GM12878 (cell line): ENCODE data around the gene CYP1A1. TPM values are rescaled to one million over a fixed set of nuclear protein-coding genes. Genes with fewer than 3 reads are reported as not detected.

Experiments used
- ATAC-seq: fragments of 200-7000 bp; cut with Tn5 transposase; 3 replicates; pipeline ENCODE4 v1.9.1; 2020; ENCODE audit warnings: mild to moderate bottlenecking, moderate library complexity
- BruUV-seq: library from RNA; stranded (reverse); fragments of 400-500 nt; replicated peaks from 2 replicates; lab custom pipeline; 2021; lab: Mats Ljungman, UMichigan
- CTCF ChIA-PET: fragments of 300-600 bp; sonication (Branson Sonifier 250); formaldehyde crosslinking; extraction: SDS; loops from one replicate; lab custom pipeline; 2021; ENCODE audit warnings: inconsistent platforms; lab: Yijun Ruan, JAX
- POLR2A ChIA-PET: fragments of 350-600 bp; formaldehyde crosslinking; extraction: SDS; loops from one replicate; lab custom pipeline; 2021; ENCODE audit warnings: inconsistent platforms; lab: Charles Lee
- RAD21 ChIA-PET: fragments of 300-600 bp; sonication (Branson Sonifier 250); formaldehyde crosslinking; loops from one replicate; lab custom pipeline; 2023; ENCODE audit warnings: antibody characterized with exemption; ENCODE audit not compliant: unreplicated experiment; lab: Charles Lee
- SMC1A ChIA-PET: fragments of 300-600 bp; sonication (Branson Sonifier 250); formaldehyde crosslinking; loops from one replicate; lab custom pipeline; 2023; ENCODE audit not compliant: unreplicated experiment, uncharacterized antibody; lab: Charles Lee
- DNase-seq: peaks from one replicate; pipeline ENCODE4 v3.0.0-alpha.2; 2011; ENCODE audit warnings: low read depth, low spot score
- FAIRE-seq: peaks from 3 replicates; lab custom pipeline; 2011; peaks lifted over from hg19 to GRCh38; lab: Jason Lieb, UNC
- H2AFZ ChIP-seq: 2 replicates; pipeline ENCODE4 v1.6.0; 2011; ENCODE audit warnings: low read depth, low read length, control low read depth; ENCODE audit not compliant: control insufficient read depth
- H3K27ac ChIP-seq: 2 replicates; pipeline ENCODE4 v1.5.1; 2011; ENCODE audit warnings: control low read depth; ENCODE audit not compliant: control insufficient read depth, insufficient read depth
- H3K27me3 ChIP-seq, 2 experiments: replicated peaks in 1 of 2; 2 replicates each; pipeline versions ENCODE4 v1.6.0 to v1.6.1; 2011; ENCODE audit warnings: low read length in 1 of 2; ENCODE audit not compliant: control insufficient read depth in 2 of 2, insufficient read depth in 2 of 2
- H3K36me3 ChIP-seq, 2 experiments: 2 replicates each; pipeline ENCODE4 v1.5.1; 2011; ENCODE audit warnings: low read length in 1 of 2; ENCODE audit not compliant: control insufficient read depth in 2 of 2, insufficient read depth in 2 of 2
- H3K4me1 ChIP-seq: 2 replicates; pipeline ENCODE4 v1.6.1; 2011; ENCODE audit warnings: mild to moderate bottlenecking, low read length, moderate library complexity, mixed read lengths; ENCODE audit not compliant: control insufficient read depth, insufficient read depth
- H3K4me2 ChIP-seq: 2 replicates; pipeline ENCODE4 v1.6.0; 2011; ENCODE audit warnings: control low read depth; ENCODE audit not compliant: control insufficient read depth, insufficient read depth
- H3K4me3 ChIP-seq: fragments of 200-600 bp; sonication (generic); 2 replicates; pipeline ENCODE4 v1.5.1; 2016
- H3K79me2 ChIP-seq: 2 replicates; pipeline ENCODE4 v1.6.0; 2011; ENCODE audit warnings: low read length; ENCODE audit not compliant: control insufficient read depth, insufficient read depth
- H3K9ac ChIP-seq: 2 replicates; pipeline ENCODE4 v1.8.0; 2011; ENCODE audit warnings: low read length, control low read depth, mixed read lengths; ENCODE audit not compliant: control insufficient read depth, insufficient read depth
- H3K9me3 ChIP-seq: replicated peaks from 3 replicates; pipeline ENCODE4 v1.5.1; 2011; ENCODE audit warnings: mild to moderate bottlenecking, low read length; ENCODE audit not compliant: control insufficient read depth, insufficient read depth
- H4K20me1 ChIP-seq: 2 replicates; pipeline ENCODE4 v1.6.0; 2011; ENCODE audit not compliant: control insufficient read depth, insufficient read depth
- ASH2L ChIP-seq: fragments of 300-600, 200-600 bp; sonication (generic); IDR thresholded peaks from 2 replicates; pipeline ENCODE4 v1.6.1; 2017; ENCODE audit warnings: low read depth, mild to moderate bottlenecking, borderline replicate concordance
- ATF3 ChIP-seq: IDR thresholded peaks from 2 replicates; pipeline ENCODE4 v1.6.1; 2011; ENCODE audit warnings: low read depth, mild to moderate bottlenecking, low read length, moderate library complexity, borderline replicate concordance; ENCODE audit errors: extremely low read depth
- CBFB ChIP-seq: IDR thresholded peaks from 2 replicates; pipeline ENCODE4 v1.6.1; 2016; ENCODE audit warnings: antibody characterized with exemption, low read depth
- CHD1 ChIP-seq: IDR thresholded peaks from 2 replicates; pipeline ENCODE4 v1.6.1; 2012; ENCODE audit warnings: low read depth, low read length, improper control_type of control experiment
- EZH2 ChIP-seq: IDR thresholded peaks from 2 replicates; pipeline ENCODE4 v1.6.1; 2012; ENCODE audit warnings: low read depth, mild to moderate bottlenecking, control low read depth, inconsistent platforms, low read length, borderline replicate concordance; ENCODE audit not compliant: control insufficient read depth
- FOXK2 ChIP-seq: fragments of 450-650 bp; IDR thresholded peaks from 2 replicates; pipeline ENCODE4 v1.6.1; 2017; ENCODE audit warnings: mild to moderate bottlenecking, moderate library complexity
- NBN ChIP-seq: fragments of 450-650 bp; IDR thresholded peaks from 2 replicates; pipeline ENCODE4 v1.6.1; 2016
- PAX5 ChIP-seq: IDR thresholded peaks from 2 replicates; pipeline ENCODE4 v1.6.1; 2011; ENCODE audit warnings: low read depth, low read length, borderline replicate concordance
- SMAD1 ChIP-seq: fragments of 450-650 bp; IDR thresholded peaks from 2 replicates; pipeline ENCODE4 v1.6.1; 2018; ENCODE audit warnings: mild to moderate bottlenecking, low read depth; ENCODE audit not compliant: partially characterized antibody
- SMARCA5 ChIP-seq: fragments of 450-650 bp; IDR thresholded peaks from 2 replicates; pipeline ENCODE4 v1.6.1; 2017; ENCODE audit warnings: mild to moderate bottlenecking
- TCF12 ChIP-seq: IDR thresholded peaks from 2 replicates; pipeline ENCODE4 v1.6.1; 2011; ENCODE audit warnings: low read depth, mild to moderate bottlenecking, low read length
- WRNIP1 ChIP-seq: IDR thresholded peaks from 2 replicates; pipeline ENCODE4 v1.6.1; 2011; ENCODE audit warnings: low read depth, low read length, improper control_type of control experiment, borderline replicate concordance
- ZNF217 ChIP-seq: fragments of 450-650 bp; IDR thresholded peaks from 2 replicates; pipeline ENCODE4 v1.6.1; 2017; ENCODE audit warnings: antibody characterized with exemption, mild to moderate bottlenecking
- WGBS: methylation state at CpG from one replicate; pipeline ENCODE4 v1.1.6; 2016; ENCODE audit warnings: low lambda C conversion rate; ENCODE audit not compliant: insufficient replicate concordance, insufficient coverage; ENCODE audit errors: missing lambda C conversion rate; 5-methylcytosine and 5-hydroxymethylcytosine counted together
- in situ Hi-C: fragments of 300-500 bp; cut with MboI; formaldehyde crosslinking; loops from 9 replicates; pipeline ENCODE4 v1.14.3; 2018; ENCODE audit warnings: mixed read lengths
- intact Hi-C: fragments of 100-400 bp; cut with micrococcal nuclease; formaldehyde crosslinking; loops from one replicate; pipeline ENCODE4 v1.14.2; 2022; ENCODE audit not compliant: unreplicated experiment
- polyA plus RNA-seq, 11 experiments: library from polyadenylated mRNA; depleted of rRNA in 4 of 11; unstranded in 6 of 11; stranded (reverse) in 5 of 11; fragments of >200 nt; fragmentation: Nextera tagmentation in 4 of 11; fragmentation: Illumina TruSeq in 1 of 11; extraction: Ambion mirVana in 4 of 11; extraction: Trizol in 1 of 11; gene quantifications; 1 replicate in 1 of 11; 2 replicates in 10 of 11; pipeline versions ENCODE4 v1.2.1 to v1.2.3, GENCODE V29; 2011 to 2016; ENCODE audit warnings: inconsistent platforms in 2 of 11, missing spikeins in 2 of 11, low read depth in 1 of 11
- total RNA-seq, 4 experiments: library from RNA; depleted of rRNA in 3 of 4; stranded (reverse); fragments of >200 nt in 3 of 4; fragmentation: Illumina TruSeq in 1 of 4; extraction: Trizol in 1 of 4; gene quantifications; 2 replicates each; pipeline versions ENCODE4 v1.2.1 to v1.2.3, GENCODE V29; 2013 to 2021
- TF ChIP-seq, protein P1 (sequence below): fragments of 450-650 bp; IDR thresholded peaks from 2 replicates; pipeline ENCODE4 v1.6.1; 2016; ENCODE audit warnings: mild to moderate bottlenecking

The CYP1A1 gene
- total and polyA plus RNA-seq, 10 of the 15 experiments (the other 5 are each of a cell fraction or from before 2014, with no cell fraction given) = 0.04 to 0.71 (median 0.07) TPM; not detected in 4

DNA sequence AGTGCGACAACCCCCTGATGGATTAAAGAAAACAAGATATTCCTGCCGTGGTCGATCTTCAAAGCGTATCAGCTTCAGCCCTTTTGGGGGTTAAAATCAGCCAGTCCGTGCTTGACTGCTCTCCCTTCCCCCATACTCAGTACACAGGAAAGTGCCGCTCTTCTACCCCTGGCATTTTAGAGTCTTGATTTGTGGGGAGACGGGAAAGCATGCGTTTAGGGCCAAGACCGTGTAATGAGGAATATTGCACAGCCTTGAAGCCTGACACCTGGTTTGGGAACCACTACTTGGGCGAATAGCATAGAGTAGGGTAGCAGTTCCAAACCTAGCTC lies 29.0 kb downstream of the CYP1A1 start:
- Histone ChIP-seq H3K36me3 (no peaks in the 10 kb centered on the region), H2AFZ (peak overlapping the region; percentile 98), H3K9ac (peak overlapping the region; percentile 97), H3K9me3 (no peaks in the 10 kb centered on the region), H3K79me2 (peaks cover 38% of the 10 kb centered on the region), H3K27ac (peak overlapping the region; percentile 89), H4K20me1 (no peaks in the 10 kb centered on the region), H3K4me2 (peak overlapping the region; percentile 98), H3K4me3 (peak overlapping the region; percentile 83), H3K27me3 (no peaks in the 10 kb centered on the region), H3K4me1 (peaks cover 9% of the 10 kb centered on the region)
- intact Hi-C loops = no loop called here
- ATAC-seq = peak; percentile 42
- no peak for FAIRE-seq
- POLR2A ChIA-PET = interaction anchor here (0.6 kb wide), 1 partner anchor 62 kb away, joined by 3 read pairs; no protein-coding TSS in a partner anchor
- RAD21 ChIA-PET = interaction anchor here (1.1 kb wide), 1 partner anchor 239 kb away, joined by 3 read pairs; no protein-coding TSS in a partner anchor
- BruUV-seq = TSS peak; percentile 97
- no peak for DNase-seq
- in situ Hi-C loops = no loop called here
- 8% methylated on average over 10 of the region's 10 CpGs for WGBS
- SMC1A ChIA-PET = interaction anchor here (1.0 to 1.4 kb wide), 2 partner anchors 15 to 62 kb away, joined by 3 read pairs; no protein-coding TSS in a partner anchor
- CTCF ChIA-PET = interaction anchor here (0.7 to 1.2 kb wide), 3 partner anchors 64 to 91 kb away, joined by 3 read pairs; no protein-coding TSS in a partner anchor
- TF ChIP-seq ZNF217 = no peak
- no peak for TF ChIP-seq SMAD1
- no peak for TF ChIP-seq SMARCA5

- CTCF ChIA-PET = interaction anchor here (0.7 to 1.2 kb wide), 4 partner anchors 64 to 91 kb away, joined by 3 to 4 read pairs (median 3); no protein-coding TSS in a partner anchor
- H3K27me3 ChIP-seq = no peaks in the 10 kb centered on the region
- TSS peak; percentile 76 for BruUV-seq
- ATAC-seq (peak; percentile 95), FAIRE-seq (peak; percentile 71), DNase-seq (peak; percentile 40)
- H3K79me2 ChIP-seq = peaks cover 38% of the 10 kb centered on the region
- RAD21 ChIA-PET = interaction anchor here (1.1 kb wide), 1 partner anchor 240 kb away, joined by 3 read pairs; no protein-coding TSS in a partner anchor
- intact Hi-C loops (no loop called here), in situ Hi-C loops (no loop called here)
- SMC1A ChIA-PET = interaction anchor here (0.7 to 1.4 kb wide), 3 partner anchors 14 to 63 kb away, joined by 3 to 4 read pairs (median 3); no protein-coding TSS in a partner anchor
- H3K4me2 ChIP-seq = peak within 1 kb of the TSS; percentile 98
- H3K27ac ChIP-seq = peak within 1 kb of the TSS; percentile 89
- WGBS = under 1% methylated on average over 46 of the region's 46 CpGs
- POLR2A ChIA-PET = interaction anchor here (0.6 kb wide), 1 partner anchor 62 kb away, joined by 3 read pairs; no protein-coding TSS in a partner anchor
- peaks cover 9% of the 10 kb centered on the region for H3K4me1 ChIP-seq
- H3K36me3 ChIP-seq = no peaks in the 10 kb centered on the region
- peak within 1 kb of the TSS; percentile 98 for H2AFZ ChIP-seq
- no peaks in the 10 kb centered on the region for H3K9me3 ChIP-seq
- peak within 1 kb of the TSS; percentile 83 for H3K4me3 ChIP-seq
- H3K9ac ChIP-seq = peak within 1 kb of the TSS; percentile 97
- H4K20me1 ChIP-seq = no peaks in the 10 kb centered on the region
- no peak for TF ChIP-seq ASH2L
- TF ChIP-seq CBFB = peak; percentile 68; the same call in 1 of the 2 replicates
- no peak for TF ChIP-seq SMARCA5
- TF ChIP-seq CHD1 = no peak
- TF ChIP-seq FOXK2 = peak; percentile 50
- TF ChIP-seq PAX5 = no peak
- no peak for TF ChIP-seq WRNIP1
- no peak for TF ChIP-seq EZH2
- TF ChIP-seq TCF12 = 0 out of 2 replicates have a peak, but pooled peaks have one; percentile 4
- TF ChIP-seq NBN = peak; percentile 95
- TF ChIP-seq ATF3 = peak; percentile 73; the same call in 1 of the 2 replicates
- TF ChIP-seq, protein P1, sequence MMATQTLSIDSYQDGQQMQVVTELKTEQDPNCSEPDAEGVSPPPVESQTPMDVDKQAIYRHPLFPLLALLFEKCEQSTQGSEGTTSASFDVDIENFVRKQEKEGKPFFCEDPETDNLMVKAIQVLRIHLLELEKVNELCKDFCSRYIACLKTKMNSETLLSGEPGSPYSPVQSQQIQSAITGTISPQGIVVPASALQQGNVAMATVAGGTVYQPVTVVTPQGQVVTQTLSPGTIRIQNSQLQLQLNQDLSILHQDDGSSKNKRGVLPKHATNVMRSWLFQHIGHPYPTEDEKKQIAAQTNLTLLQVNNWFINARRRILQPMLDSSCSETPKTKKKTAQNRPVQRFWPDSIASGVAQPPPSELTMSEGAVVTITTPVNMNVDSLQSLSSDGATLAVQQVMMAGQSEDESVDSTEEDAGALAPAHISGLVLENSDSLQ = peak; percentile 81
Measured at GRCh38 chr15:74695597-74696397, 29.5 kb downstream of the CYP1A1 start, which contains the start of gene EDC3. Gene EDC3, minus strand, starts transcription at chr15:74696024. Its CDS starts 20,900 bp downstream, at chr15:74675124.
